ENCODE measurements around the gene DLGAP4. TPM values are rescaled to one million over a fixed set of nuclear protein-coding genes. Genes with fewer than 3 reads are reported as not detected.
"Not testable (repeated sequence)": the region's sequence is repeated elsewhere in the genome, so short reads cannot be mapped to it uniquely, and the experiment has no call there.

DLGAP4 gene
- polyA plus RNA-seq, 5 donors = 46.9 to 81.3 (median 64.7) TPM

- no peak for DNase-seq
These were observed 187.6 kb downstream of the DLGAP4 start for GRCh38 chr20:36493801-36494114.

DNA sequence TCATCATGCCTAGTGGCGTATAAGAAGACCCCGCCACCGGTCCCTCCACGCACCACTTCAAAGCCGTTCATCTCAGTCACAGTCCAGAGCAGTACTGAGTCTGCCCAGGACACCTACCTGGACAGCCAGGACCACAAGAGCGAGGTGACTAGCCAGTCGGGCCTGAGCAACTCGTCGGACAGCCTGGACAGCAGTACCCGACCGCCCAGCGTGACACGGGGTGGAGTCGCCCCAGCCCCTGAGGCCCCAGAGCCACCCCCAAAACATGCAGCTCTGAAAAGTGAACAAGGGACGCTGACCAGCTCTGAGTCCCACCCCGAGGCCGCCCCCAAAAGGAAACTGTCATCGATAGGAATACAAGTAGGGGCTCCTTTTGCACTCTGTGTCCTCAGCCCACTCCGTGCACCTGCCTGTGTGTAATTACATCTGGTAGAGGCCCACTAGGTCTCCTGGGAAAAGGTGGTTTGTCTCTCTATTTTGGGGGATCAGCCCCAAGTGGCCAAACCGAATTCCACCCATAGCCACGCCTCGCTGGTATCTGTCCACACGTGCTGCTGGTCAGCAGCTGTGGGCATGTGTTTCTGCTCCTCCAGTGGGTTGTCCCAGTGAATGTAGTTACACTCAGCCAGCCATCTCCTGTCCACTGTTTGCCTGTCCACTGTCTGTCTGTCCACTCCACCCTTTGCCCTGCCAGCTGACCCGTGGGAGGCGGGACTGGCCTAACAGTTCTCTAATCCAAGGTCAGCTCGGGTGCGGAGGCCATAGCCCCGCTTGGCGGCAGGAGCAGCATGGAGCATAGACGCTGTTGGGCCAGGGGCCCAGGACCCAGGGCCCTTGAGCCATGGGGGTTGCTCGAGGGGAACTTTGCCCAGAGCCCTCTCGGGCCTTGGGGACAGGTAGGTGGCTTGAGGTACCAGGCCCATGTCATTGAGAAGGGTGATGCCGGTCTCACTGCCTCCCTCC is 190.8 kb downstream of the DLGAP4 start:
- DNase-seq = no peak

GRCh38 chr20:36497856-36498255 is 191.7 kb downstream of the DLGAP4 start:
- no peak for DNase-seq

DNA sequence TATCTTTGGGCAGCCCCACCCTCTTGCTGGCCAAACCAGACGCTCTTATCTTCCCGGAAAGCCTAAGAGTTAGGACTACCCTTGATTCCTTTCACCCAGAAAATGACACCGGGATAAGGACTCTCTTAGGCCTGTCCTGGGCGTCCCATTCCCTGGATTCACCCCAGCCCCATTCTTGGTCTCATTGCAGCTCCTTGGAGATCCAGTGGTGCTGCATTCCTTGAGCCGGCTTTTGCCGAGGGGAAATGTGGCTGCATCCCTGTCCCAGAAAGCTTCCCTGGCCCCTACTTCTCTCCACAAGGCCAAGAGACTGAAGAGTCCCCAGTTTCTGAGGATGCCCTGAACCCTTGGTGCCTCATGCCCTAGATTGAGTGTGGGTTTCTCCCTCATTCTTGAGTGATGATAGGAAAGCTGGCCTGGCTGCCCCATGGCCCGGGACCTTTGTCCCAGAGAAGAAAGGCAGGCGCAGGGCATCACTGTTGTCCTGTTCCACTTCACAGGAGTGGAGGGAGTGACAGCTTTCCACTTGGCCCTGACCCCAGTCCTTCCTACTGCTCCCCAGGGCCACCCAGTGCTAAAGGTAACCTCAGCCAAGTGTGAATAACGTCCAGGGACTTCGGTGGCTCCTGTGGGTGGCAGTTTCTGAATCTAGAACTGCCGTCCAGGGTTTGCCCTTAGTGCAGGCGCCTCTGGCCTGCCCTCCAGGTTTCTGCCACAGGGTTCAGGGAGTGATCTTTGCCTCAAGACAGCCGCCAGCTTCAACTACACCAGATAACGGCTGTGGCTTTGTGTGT is 192.4 kb downstream of the DLGAP4 start:
- DNase-seq = no peak

- no peak for DNase-seq
These were observed 193.1 kb downstream of the DLGAP4 start for GRCh38 chr20:36499211-36499610.

DNA sequence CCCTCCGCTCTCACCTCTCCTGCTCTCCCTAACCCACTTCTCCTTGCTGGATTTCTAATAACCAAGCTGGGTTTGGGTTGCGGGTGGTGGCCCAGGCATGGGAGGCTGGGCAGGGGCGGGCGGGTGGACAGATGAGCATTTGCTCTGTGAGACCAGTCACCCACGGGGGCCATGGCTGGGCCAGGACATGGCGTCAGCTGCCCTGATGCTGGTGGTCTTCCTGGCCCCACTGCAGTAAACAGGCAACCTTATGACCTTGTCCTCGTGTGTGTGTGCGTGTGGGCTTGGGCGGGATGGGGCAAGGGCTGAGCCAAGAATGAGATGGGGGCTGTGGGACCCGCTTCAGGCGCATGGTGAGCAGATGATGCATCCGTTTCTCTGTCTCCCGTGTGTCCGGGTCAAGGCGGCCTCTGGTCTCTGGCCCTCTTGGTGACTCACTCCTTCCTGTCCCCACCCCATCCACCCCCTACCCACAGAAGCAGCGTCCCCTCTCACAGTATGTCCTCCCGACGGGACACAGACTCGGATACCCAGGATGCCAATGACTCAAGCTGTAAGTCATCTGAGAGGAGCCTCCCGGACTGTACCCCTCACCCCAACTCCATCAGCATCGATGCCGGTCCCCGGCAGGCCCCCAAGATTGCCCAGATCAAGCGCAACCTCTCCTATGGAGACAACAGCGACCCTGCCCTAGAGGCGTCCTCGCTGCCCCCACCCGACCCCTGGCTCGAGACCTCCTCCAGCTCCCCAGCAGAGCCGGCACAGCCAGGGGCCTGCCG is 193.8 kb downstream of the DLGAP4 start:
- no peak for DNase-seq

GRCh38 chr20:36501367-36502006 is 195.3 kb downstream of the DLGAP4 start:
- DNase-seq = no peak

DNA sequence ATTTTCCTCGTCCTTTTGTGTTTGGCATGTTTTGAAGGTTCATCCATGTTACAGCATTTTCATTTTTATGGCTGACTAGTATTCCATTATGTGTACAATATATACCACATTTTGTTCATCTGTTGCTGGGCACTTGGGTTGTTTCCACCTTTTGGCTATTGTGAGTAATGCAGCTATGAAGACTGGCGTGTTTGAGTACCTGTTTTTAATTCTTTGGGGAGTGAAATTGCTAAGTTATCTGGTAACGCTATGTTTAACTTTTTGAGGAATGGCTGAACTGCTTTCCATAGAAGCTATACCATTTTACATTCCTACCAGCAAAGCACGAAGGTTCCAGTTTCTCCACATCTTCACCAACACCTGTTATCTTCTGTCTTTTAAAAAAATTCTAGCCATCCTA is 198.2 kb downstream of the DLGAP4 start:
- DNase-seq = no peak

- no peak for DNase-seq
These were observed 200.1 kb downstream of the DLGAP4 start for GRCh38 chr20:36506253-36506652.

- DNase-seq = no peak
These were observed 201.6 kb downstream of the DLGAP4 start for GRCh38 chr20:36507746-36508145.

GRCh38 chr20:36519012-36519719 is 213.0 kb downstream of the DLGAP4 start:
- no peak for DNase-seq

GRCh38 chr20:36519944-36520343 is 213.8 kb downstream of the DLGAP4 start:
- DNase-seq = no peak

DNA sequence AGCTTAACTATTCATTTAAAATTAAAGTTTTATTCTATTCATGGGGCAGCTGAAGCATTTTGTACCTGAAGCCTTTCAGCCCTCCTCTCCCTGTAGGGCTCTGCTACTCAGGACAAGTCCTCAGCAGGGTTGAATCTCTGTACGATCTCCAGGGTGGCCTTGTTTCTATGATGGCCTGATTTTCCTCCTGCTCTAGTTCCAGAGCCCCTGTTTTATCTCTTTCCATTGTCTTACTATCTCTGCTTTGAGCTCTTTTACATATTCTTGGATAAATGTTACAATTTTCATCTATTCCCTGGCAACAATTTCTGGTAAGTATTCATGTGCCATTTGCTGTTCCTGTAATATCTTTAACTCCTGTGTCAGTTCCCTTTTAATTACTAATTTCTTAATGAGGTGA is 215.4 kb downstream of the DLGAP4 start:
- DNase-seq = no peak

DNA sequence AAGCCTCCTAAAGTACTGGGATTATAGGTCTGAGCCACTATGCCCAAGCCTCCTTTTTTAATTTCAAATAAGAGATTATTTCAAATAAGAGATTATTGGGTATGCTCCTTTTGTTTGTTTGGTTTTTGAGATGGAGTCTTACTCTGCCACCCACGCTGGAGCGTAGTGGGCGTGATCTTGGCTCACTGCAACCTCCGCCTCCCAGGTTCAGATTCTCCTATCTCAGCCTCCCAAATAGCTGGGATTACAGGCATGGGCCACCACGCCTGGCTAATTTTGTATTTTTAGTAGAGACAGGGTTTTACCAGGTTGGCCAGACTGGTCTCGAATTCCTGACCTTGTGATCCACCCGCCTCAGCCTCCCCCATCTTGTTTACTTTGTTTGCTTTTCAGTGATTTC is 216.3 kb downstream of the DLGAP4 start:
- DNase-seq = not testable (repeated sequence)

GRCh38 chr20:36523341-36523740 is 217.2 kb downstream of the DLGAP4 start:
- no peak for DNase-seq

GRCh38 chr20:36525620-36526365 is 219.7 kb downstream of the DLGAP4 start:
- no peak for DNase-seq

DNA sequence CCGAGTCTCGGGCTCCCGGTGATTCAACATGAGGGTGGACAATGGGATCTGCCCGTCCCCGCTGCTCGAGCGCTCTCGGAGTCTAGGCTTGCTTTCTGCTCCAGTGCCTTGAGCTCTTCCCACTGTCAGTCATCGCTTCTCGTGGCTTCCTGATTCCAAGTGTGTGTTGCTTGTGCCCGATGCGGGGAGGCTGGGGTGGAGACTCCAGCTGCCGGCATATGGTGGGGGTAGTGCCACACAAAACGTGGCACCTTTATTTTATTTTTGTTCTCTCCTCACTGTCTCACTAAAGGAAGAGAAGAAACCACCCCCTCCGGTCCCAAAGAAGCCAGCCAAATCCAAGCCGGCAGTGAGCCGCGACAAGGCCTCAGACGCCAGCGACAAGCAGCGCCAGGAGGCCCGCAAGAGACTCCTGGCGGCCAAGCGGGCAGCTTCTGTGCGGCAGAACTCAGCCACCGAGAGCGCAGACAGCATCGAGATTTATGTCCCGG is 220.4 kb downstream of the DLGAP4 start:
- DNase-seq = no peak

DNA sequence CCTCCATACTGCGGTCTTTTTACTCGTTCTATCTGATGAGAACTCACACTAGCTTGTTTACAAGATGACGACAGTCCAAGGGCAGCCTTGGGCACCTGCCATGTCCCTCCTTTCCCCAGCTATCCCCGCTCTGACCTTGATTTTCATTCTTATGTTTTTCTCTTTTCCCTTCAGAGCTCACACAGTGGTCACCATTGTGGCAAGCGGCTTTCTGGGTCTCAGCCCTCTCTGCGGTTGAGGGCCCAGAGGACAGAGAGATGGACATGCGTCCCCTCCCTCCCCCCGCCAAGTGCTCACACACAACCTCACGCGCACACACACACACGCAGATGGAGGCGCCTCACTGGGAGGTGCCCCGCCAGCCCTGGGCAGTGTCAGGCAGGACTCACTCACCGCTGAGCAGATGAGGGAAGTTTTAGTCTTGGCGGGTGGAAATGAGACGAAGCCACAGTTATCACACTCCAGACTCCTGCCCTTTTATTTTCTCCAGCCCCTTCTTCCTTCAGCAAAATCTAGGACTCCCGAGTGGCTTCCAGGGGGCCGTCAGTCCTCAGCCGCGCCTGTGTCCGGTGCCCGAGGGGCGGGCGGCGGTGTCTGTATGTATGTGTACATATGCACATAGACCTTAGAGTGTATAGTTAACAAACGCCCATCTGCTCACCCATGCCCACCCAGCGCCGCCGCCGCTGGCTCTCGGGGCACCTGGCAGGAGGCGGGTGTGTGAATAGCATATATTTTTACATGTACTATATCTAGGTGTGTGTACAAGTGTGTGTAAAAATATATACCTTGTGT is 221.4 kb downstream of the DLGAP4 start:
- no peak for DNase-seq

- no peak for DNase-seq
These were observed 222.2 kb downstream of the DLGAP4 start for GRCh38 chr20:36528176-36528874.

All from right lung (tissue), 5 donors.